Activated B cell treated with CpG ODN at 0.5 μM for 24 hours (primary cell): ENCODE results near the gene CYP2E1. TPM values are rescaled to one million over a fixed set of nuclear protein-coding genes. Genes with fewer than 3 reads are reported as not detected.

Experiments used
- total RNA-seq: library from RNA; stranded (reverse); gene quantifications from 2 replicates; pipeline ENCODE4 v1.2.3, GENCODE V29; 2022

CYP2E1 gene
- total RNA-seq, 1 donor from 2014 or later, result 1.1 TPM

Other genes starting within 250 kb of the CYP2E1 start
- gene TUBGCP2, start 218.5 kb upstream of the CYP2E1 start, total RNA-seq, result 58.6 and 66.7 TPM in 2 replicates
- 56.7 and 58.2 TPM in 2 replicates for gene ZNF511, start 218.4 kb upstream of the CYP2E1 start, total RNA-seq
- gene CALY, start 190.5 kb upstream of the CYP2E1 start, total RNA-seq, result not detected in 2 replicates
- not detected in 2 replicates for gene PRAP1, start 180.0 kb upstream of the CYP2E1 start, total RNA-seq
- 37.2 and 39.1 TPM in 2 replicates for gene FUOM, start 169.3 kb upstream of the CYP2E1 start, total RNA-seq
- 37.7 and 39.4 TPM in 2 replicates for gene ECHS1, start 154.0 kb upstream of the CYP2E1 start, total RNA-seq
- 14.1 and 16.9 TPM in 2 replicates for gene PAOX, start 148.1 kb upstream of the CYP2E1 start, total RNA-seq
- gene MTG1, start 133.2 kb upstream of the CYP2E1 start, total RNA-seq, result 67.6 and 83.1 TPM in 2 replicates
- not detected in 2 replicates for gene SPRN, start 102.7 kb upstream of the CYP2E1 start, total RNA-seq
- gene SCART1, start 73.4 kb upstream of the CYP2E1 start, total RNA-seq, result 2.8 TPM in 2 replicates
- 0.17 TPM in 1 of 2 replicates, not detected in the other for gene SYCE1, start 38.2 kb downstream of the CYP2E1 start, total RNA-seq
- not detected in 2 replicates for gene FRG2B, start 99.4 kb downstream of the CYP2E1 start, total RNA-seq